ENCODE measurements around the gene PIK3CG.
"Not testable (repeated sequence)": the region's sequence is repeated elsewhere in the genome, so short reads cannot be mapped to it uniquely, and the experiment has no call there.

The PIK3CG gene

GRCh38 chr7:106881984-106882383, 16.9 kb downstream of the PIK3CG start:
- H3K4me3 ChIP-seq (ENCODE audit: low read depth, low read length), result no peak overlapping the region
- no peak for DNase-seq (ENCODE audit: low read depth)

- H3K4me3 ChIP-seq (ENCODE audit: low read depth, low read length), result no peak overlapping the region
- no peak for DNase-seq (ENCODE audit: low read depth)
Observed at GRCh38 chr7:106883456-106884026, 18.5 kb downstream of the PIK3CG start.

GRCh38 chr7:106885652-106886051, 20.6 kb downstream of the PIK3CG start:
- no peak overlapping the region for H3K4me3 ChIP-seq (ENCODE audit: low read depth, low read length)
- no peak for DNase-seq (ENCODE audit: low read depth)

GRCh38 chr7:106887421-106887820, 22.3 kb downstream of the PIK3CG start:
- DNase-seq (ENCODE audit: low read depth), result no peak
- H3K4me3 ChIP-seq (ENCODE audit: low read depth, low read length), result no peak overlapping the region

- no peak overlapping the region for H3K4me3 ChIP-seq (ENCODE audit: low read depth, low read length)
- DNase-seq (ENCODE audit: low read depth), result no peak
Observed at GRCh38 chr7:106888204-106888603, 23.1 kb downstream of the PIK3CG start.

- no peak overlapping the region for H3K4me3 ChIP-seq (ENCODE audit: low read depth, low read length)
- DNase-seq (ENCODE audit: low read depth), result no peak
Observed at GRCh38 chr7:106890952-106891351, 25.9 kb downstream of the PIK3CG start.

GRCh38 chr7:106891548-106892410, 26.7 kb downstream of the PIK3CG start:
- H3K4me3 ChIP-seq (ENCODE audit: low read depth, low read length), result no peak overlapping the region
- no peak for DNase-seq (ENCODE audit: low read depth)

- DNase-seq (ENCODE audit: low read depth), result no peak
- H3K4me3 ChIP-seq (ENCODE audit: low read depth, low read length), result no peak overlapping the region
Observed at GRCh38 chr7:106893591-106893990, 28.5 kb downstream of the PIK3CG start.

GRCh38 chr7:106895246-106895864, 30.3 kb downstream of the PIK3CG start:
- H3K4me3 ChIP-seq (ENCODE audit: low read depth, low read length), result no peak overlapping the region
- DNase-seq (ENCODE audit: low read depth), result no peak

- H3K4me3 ChIP-seq (ENCODE audit: low read depth, low read length), result no peak overlapping the region
- no peak for DNase-seq (ENCODE audit: low read depth)
Observed at GRCh38 chr7:106896231-106896630, 31.1 kb downstream of the PIK3CG start.

GRCh38 chr7:106897553-106897952, 32.5 kb downstream of the PIK3CG start:
- H3K4me3 ChIP-seq (ENCODE audit: low read depth, low read length); DNase-seq (ENCODE audit: low read depth): not testable (repeated sequence)

- DNase-seq (ENCODE audit: low read depth), result not testable (repeated sequence)
Observed at GRCh38 chr7:106898967-106899366, 33.9 kb downstream of the PIK3CG start.

GRCh38 chr7:106901828-106902441, 36.9 kb downstream of the PIK3CG start:
- DNase-seq (ENCODE audit: low read depth), result no peak
- H3K4me3 ChIP-seq (ENCODE audit: low read depth, low read length), result no peak overlapping the region

More at GRCh38 chr7:106898967-106899366, 33.9 kb downstream of the PIK3CG start:
- not testable (repeated sequence) for H3K4me3 ChIP-seq (ENCODE audit: low read depth, low read length)

GRCh38 chr7:106905734-106906133, 40.7 kb downstream of the PIK3CG start:
- DNase-seq (ENCODE audit: low read depth), result no peak

GRCh38 chr7:106911959-106912358, 46.9 kb downstream of the PIK3CG start:
- no peak for DNase-seq (ENCODE audit: low read depth)
- H3K4me3 ChIP-seq (ENCODE audit: low read depth, low read length), result no peak overlapping the region

More at GRCh38 chr7:106905734-106906133, 40.7 kb downstream of the PIK3CG start:
- H3K4me3 ChIP-seq (ENCODE audit: low read depth, low read length), result no peak overlapping the region

- no peak for DNase-seq (ENCODE audit: low read depth)
- H3K4me3 ChIP-seq (ENCODE audit: low read depth, low read length), result no peak overlapping the region
Observed at GRCh38 chr7:106914018-106914607, 49.0 kb downstream of the PIK3CG start.

- H3K4me3 ChIP-seq (ENCODE audit: low read depth, low read length), result no peak overlapping the region
- no peak for DNase-seq (ENCODE audit: low read depth)
Observed at GRCh38 chr7:106915407-106915806, 50.3 kb downstream of the PIK3CG start.

- H3K4me3 ChIP-seq (ENCODE audit: low read depth, low read length), result no peak overlapping the region
- DNase-seq (ENCODE audit: low read depth), result no peak
Observed at GRCh38 chr7:106915873-106916272, 50.8 kb downstream of the PIK3CG start.

- DNase-seq (ENCODE audit: low read depth), result no peak
Observed at GRCh38 chr7:106916679-106917078, 51.6 kb downstream of the PIK3CG start.

GRCh38 chr7:106918991-106919390, 53.9 kb downstream of the PIK3CG start:
- H3K4me3 ChIP-seq (ENCODE audit: low read depth, low read length), result no peak overlapping the region
- no peak for DNase-seq (ENCODE audit: low read depth)

More at GRCh38 chr7:106916679-106917078, 51.6 kb downstream of the PIK3CG start:
- no peak overlapping the region for H3K4me3 ChIP-seq (ENCODE audit: low read depth, low read length)
